GM23338 (cell line): Measurements from ENCODE around the gene ARHGEF3. TPM values are rescaled to one million over a fixed set of nuclear protein-coding genes. Genes with fewer than 3 reads are reported as not detected.

Source experiments
- ATAC-seq: fragments of 200-7000 bp; cut with Tn5 transposase; 3 replicates; pipeline ENCODE4 v1.9.1; 2020
- DNase-seq: peaks from one replicate; pipeline ENCODE4 v3.0.0-alpha.2; 2015; ENCODE audit warnings: low spot score
- H2AFZ ChIP-seq: fragments of 200-600 bp; sonication (generic); 2 replicates; pipeline ENCODE4 v1.8.0; 2016; ENCODE audit warnings: antibody characterized with exemption, mild to moderate bottlenecking, moderate library complexity
- H3F3A ChIP-seq: fragments of 200-600 bp; sonication (generic); replicated peaks from 2 replicates; pipeline ENCODE4 v1.8.0; 2017; ENCODE audit warnings: antibody characterized with exemption, mixed run types, low read depth
- H3K27ac ChIP-seq: fragments of 200-600 bp; sonication (generic); 2 replicates; pipeline ENCODE4 v1.6.1; 2016; ENCODE audit warnings: low read depth
- H3K27me3 ChIP-seq: fragments of 200-600 bp; sonication (generic); 2 replicates; pipeline ENCODE4 v1.8.0; 2016; ENCODE audit warnings: mild to moderate bottlenecking, mixed run types, moderate library complexity; ENCODE audit not compliant: insufficient read depth
- H3K36me3 ChIP-seq: fragments of 200-600 bp; sonication (generic); 2 replicates; pipeline ENCODE4 v1.8.0; 2016; ENCODE audit warnings: mild to moderate bottlenecking; ENCODE audit not compliant: insufficient read depth
- H3K4me1 ChIP-seq: fragments of 200-600 bp; sonication (generic); 2 replicates; pipeline ENCODE4 v1.8.0; 2016; ENCODE audit warnings: mild to moderate bottlenecking, moderate library complexity; ENCODE audit not compliant: insufficient read depth
- H3K4me2 ChIP-seq: fragments of 200-600 bp; sonication (generic); 2 replicates; pipeline ENCODE4 v1.7.1; 2017; ENCODE audit warnings: mixed run types
- H3K4me3 ChIP-seq: fragments of 200-600 bp; sonication (generic); 2 replicates; pipeline ENCODE4 v1.6.1; 2016; ENCODE audit warnings: mixed run types
- H3K79me2 ChIP-seq: fragments of 200-600 bp; sonication (generic); replicated peaks from 2 replicates; pipeline ENCODE4 v1.8.0; 2017; ENCODE audit warnings: mild to moderate bottlenecking; ENCODE audit not compliant: insufficient read depth
- H3K9me2 ChIP-seq: fragments of 200-600 bp; sonication (generic); 2 replicates; pipeline ENCODE4 v1.8.0; 2017; ENCODE audit not compliant: insufficient read depth
- H4K20me1 ChIP-seq: fragments of 200-600 bp; sonication (generic); replicated peaks from 2 replicates; pipeline ENCODE4 v1.8.0; 2017; ENCODE audit warnings: mild to moderate bottlenecking; ENCODE audit not compliant: insufficient read depth
- H3K27ac Mint-ChIP-seq: 2 replicates; pipeline ENCODE4 v1.8.0; 2020; ENCODE audit warnings: inconsistent platforms, mild to moderate bottlenecking, moderate library complexity, mixed read lengths
- H3K27me3 Mint-ChIP-seq: 3 replicates; pipeline ENCODE4 v1.8.0; 2022; ENCODE audit warnings: low read depth, mild to moderate bottlenecking, moderate library complexity, mixed read lengths, inconsistent platforms; ENCODE audit not compliant: insufficient read depth, poor library complexity
- H3K36me3 Mint-ChIP-seq: 3 replicates; pipeline ENCODE4 v1.8.0; 2021; ENCODE audit warnings: low read depth, mild to moderate bottlenecking, inconsistent platforms, moderate library complexity, mixed read lengths
- H3K4me1 Mint-ChIP-seq: 3 replicates; pipeline ENCODE4 v1.8.0; 2020; ENCODE audit warnings: mild to moderate bottlenecking, inconsistent platforms, mixed read lengths
- H3K4me3 Mint-ChIP-seq: 3 replicates; pipeline ENCODE4 v1.8.0; 2021; ENCODE audit warnings: moderate library complexity, mild to moderate bottlenecking, inconsistent platforms, mixed read lengths
- H3K9me3 Mint-ChIP-seq: 3 replicates; pipeline ENCODE4 v1.8.0; 2020; ENCODE audit warnings: moderate library complexity, mild to moderate bottlenecking, inconsistent platforms, mixed read lengths
- CREB1 ChIP-seq: fragments of 250-450 bp; sonication (Bioruptor Pico); IDR thresholded peaks from 2 replicates; pipeline ENCODE4 v1.5.0; 2020; ENCODE audit warnings: low read depth, mild to moderate bottlenecking, moderate library complexity
- EZH2 ChIP-seq: fragments of 200-600 bp; sonication (generic); IDR thresholded peaks from one replicate; pipeline ENCODE4 v1.8.0; 2017; ENCODE audit warnings: antibody characterized with exemption, mild to moderate bottlenecking, low read depth; ENCODE audit not compliant: unreplicated experiment
- EZH2phosphoT487 ChIP-seq: fragments of 200-600 bp; sonication (generic); IDR thresholded peaks from one replicate; pipeline ENCODE4 v1.8.1; 2018; ENCODE audit warnings: antibody characterized with exemption; ENCODE audit not compliant: unreplicated experiment
- JUNB ChIP-seq: IDR thresholded peaks from one replicate; pipeline ENCODE4 v1.6.1; 2016; ENCODE audit warnings: antibody characterized with exemption; ENCODE audit not compliant: unreplicated experiment
- POLR2AphosphoS5 ChIP-seq: IDR thresholded peaks from 2 replicates; pipeline ENCODE4 v1.6.1; 2016; ENCODE audit warnings: antibody characterized with exemption, low read depth
- STAT1 ChIP-seq: IDR thresholded peaks from one replicate; pipeline ENCODE4 v1.6.1; 2016; ENCODE audit warnings: antibody characterized with exemption; ENCODE audit not compliant: unreplicated experiment
- ZNF114 ChIP-seq: fragments of 250-450 bp; sonication (Bioruptor Pico); IDR thresholded peaks from 2 replicates; pipeline ENCODE4 v1.5.0; 2020; ENCODE audit warnings: mild to moderate bottlenecking, moderate library complexity
- ZNF331 ChIP-seq: fragments of 250-450 bp; sonication (Bioruptor Pico); IDR thresholded peaks from 2 replicates; pipeline ENCODE4 v1.5.0; 2020; ENCODE audit warnings: low read depth, mild to moderate bottlenecking, moderate library complexity
- polyA plus RNA-seq: library from polyadenylated mRNA; unstranded; fragments of >200 nt; fragmentation: Nextera tagmentation; extraction: Ambion mirVana; gene quantifications from 2 replicates; pipeline ENCODE4 v1.2.1, GENCODE V29; 2016
- total RNA-seq: library from RNA; depleted of rRNA; stranded (reverse); fragments of >200 nt; shearing (Covaris generic); gene quantifications from 2 replicates; pipeline ENCODE4 v1.2.3, GENCODE V29; 2014
- TF ChIP-seq, protein P1 (sequence below): fragments of 250-450 bp; sonication (Bioruptor Pico); IDR thresholded peaks from 2 replicates; pipeline ENCODE4 v1.5.0; 2020; ENCODE audit warnings: mild to moderate bottlenecking, moderate library complexity
- TF ChIP-seq, protein P2 (sequence below), 2 experiments: fragments of 200-600 bp in 1 of 2; sonication (generic) in 1 of 2; conservative IDR thresholded peaks; 2 replicates each; pipeline versions ENCODE4 v1.5.1 to v1.6.1; 2016 to 2017; ENCODE audit warnings: antibody characterized with exemption in 2 of 2, low read depth in 2 of 2, mild to moderate bottlenecking in 2 of 2, moderate library complexity in 1 of 2

ARHGEF3 gene
- total and polyA plus RNA-seq, 2 experiments from 2014 or later, result 5.0 to 5.1 TPM

DNA sequence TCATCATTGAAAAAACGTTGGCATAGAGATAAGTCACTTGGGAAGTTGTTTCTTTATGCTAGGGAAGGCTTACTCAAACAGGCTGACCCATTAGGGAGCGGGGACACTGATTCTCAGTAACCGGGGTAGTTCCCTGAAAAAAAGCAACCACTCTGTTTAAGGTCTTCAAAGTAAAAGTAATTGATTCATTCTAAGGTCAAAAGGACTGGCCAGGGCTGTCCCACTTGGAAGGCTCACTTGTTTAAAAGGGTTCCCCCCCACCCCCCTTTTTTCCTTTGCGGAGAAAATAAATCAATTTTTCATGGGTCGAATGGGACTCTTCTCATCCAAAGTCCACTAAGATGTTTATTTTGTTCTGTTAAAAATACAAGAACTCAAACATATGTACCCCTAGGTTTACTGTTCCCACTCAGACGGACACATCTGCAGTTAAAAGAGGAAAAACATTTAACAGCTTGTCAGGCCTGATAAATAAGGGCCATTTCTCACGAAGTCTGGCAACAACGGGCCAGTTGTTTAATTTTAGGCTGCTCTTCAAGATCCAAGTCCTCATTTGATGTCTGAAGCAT is 53.0 kb downstream of the ARHGEF3 start (continued):
- TF ChIP-seq, protein P1, sequence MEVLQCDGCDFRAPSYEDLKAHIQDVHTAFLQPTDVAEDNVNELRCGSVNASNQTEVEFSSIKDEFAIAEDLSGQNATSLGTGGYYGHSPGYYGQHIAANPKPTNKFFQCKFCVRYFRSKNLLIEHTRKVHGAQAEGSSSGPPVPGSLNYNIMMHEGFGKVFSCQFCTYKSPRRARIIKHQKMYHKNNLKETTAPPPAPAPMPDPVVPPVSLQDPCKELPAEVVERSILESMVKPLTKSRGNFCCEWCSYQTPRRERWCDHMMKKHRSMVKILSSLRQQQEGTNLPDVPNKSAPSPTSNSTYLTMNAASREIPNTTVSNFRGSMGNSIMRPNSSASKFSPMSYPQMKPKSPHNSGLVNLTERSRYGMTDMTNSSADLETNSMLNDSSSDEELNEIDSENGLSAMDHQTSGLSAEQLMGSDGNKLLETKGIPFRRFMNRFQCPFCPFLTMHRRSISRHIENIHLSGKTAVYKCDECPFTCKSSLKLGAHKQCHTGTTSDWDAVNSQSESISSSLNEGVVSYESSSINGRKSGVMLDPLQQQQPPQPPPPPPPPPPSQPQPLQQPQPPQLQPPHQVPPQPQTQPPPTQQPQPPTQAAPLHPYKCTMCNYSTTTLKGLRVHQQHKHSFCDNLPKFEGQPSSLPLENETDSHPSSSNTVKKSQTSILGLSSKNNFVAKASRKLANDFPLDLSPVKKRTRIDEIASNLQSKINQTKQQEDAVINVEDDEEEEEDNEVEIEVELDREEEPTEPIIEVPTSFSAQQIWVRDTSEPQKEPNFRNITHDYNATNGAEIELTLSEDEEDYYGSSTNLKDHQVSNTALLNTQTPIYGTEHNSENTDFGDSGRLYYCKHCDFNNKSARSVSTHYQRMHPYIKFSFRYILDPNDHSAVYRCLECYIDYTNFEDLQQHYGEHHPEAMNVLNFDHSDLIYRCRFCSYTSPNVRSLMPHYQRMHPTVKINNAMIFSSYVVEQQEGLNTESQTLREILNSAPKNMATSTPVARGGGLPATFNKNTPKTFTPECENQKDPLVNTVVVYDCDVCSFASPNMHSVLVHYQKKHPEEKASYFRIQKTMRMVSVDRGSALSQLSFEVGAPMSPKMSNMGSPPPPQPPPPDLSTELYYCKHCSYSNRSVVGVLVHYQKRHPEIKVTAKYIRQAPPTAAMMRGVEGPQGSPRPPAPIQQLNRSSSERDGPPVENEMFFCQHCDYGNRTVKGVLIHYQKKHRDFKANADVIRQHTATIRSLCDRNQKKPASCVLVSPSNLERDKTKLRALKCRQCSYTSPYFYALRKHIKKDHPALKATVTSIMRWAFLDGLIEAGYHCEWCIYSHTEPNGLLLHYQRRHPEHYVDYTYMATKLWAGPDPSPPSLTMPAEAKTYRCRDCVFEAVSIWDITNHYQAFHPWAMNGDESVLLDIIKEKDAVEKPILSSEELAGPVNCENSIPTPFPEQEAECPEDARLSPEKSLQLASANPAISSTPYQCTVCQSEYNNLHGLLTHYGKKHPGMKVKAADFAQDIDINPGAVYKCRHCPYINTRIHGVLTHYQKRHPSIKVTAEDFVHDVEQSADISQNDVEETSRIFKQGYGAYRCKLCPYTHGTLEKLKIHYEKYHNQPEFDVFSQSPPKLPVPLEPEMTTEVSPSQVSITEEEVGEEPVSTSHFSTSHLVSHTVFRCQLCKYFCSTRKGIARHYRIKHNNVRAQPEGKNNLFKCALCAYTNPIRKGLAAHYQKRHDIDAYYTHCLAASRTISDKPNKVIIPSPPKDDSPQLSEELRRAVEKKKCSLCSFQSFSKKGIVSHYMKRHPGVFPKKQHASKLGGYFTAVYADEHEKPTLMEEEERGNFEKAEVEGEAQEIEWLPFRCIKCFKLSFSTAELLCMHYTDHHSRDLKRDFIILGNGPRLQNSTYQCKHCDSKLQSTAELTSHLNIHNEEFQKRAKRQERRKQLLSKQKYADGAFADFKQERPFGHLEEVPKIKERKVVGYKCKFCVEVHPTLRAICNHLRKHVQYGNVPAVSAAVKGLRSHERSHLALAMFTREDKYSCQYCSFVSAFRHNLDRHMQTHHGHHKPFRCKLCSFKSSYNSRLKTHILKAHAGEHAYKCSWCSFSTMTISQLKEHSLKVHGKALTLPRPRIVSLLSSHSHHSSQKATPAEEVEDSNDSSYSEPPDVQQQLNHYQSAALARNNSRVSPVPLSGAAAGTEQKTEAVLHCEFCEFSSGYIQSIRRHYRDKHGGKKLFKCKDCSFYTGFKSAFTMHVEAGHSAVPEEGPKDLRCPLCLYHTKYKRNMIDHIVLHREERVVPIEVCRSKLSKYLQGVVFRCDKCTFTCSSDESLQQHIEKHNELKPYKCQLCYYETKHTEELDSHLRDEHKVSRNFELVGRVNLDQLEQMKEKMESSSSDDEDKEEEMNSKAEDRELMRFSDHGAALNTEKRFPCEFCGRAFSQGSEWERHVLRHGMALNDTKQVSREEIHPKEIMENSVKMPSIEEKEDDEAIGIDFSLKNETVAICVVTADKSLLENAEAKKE, result no peak
- TF ChIP-seq, protein P2, sequence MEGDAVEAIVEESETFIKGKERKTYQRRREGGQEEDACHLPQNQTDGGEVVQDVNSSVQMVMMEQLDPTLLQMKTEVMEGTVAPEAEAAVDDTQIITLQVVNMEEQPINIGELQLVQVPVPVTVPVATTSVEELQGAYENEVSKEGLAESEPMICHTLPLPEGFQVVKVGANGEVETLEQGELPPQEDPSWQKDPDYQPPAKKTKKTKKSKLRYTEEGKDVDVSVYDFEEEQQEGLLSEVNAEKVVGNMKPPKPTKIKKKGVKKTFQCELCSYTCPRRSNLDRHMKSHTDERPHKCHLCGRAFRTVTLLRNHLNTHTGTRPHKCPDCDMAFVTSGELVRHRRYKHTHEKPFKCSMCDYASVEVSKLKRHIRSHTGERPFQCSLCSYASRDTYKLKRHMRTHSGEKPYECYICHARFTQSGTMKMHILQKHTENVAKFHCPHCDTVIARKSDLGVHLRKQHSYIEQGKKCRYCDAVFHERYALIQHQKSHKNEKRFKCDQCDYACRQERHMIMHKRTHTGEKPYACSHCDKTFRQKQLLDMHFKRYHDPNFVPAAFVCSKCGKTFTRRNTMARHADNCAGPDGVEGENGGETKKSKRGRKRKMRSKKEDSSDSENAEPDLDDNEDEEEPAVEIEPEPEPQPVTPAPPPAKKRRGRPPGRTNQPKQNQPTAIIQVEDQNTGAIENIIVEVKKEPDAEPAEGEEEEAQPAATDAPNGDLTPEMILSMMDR (conservative IDR thresholded peaks at IDR 0.05; ENCODE audit: low read depth in 2 of 2), result no peak
- TF ChIP-seq ZNF114 (no peak), ZNF331 (CRISPR knock-in tag) (no peak)

DNA sequence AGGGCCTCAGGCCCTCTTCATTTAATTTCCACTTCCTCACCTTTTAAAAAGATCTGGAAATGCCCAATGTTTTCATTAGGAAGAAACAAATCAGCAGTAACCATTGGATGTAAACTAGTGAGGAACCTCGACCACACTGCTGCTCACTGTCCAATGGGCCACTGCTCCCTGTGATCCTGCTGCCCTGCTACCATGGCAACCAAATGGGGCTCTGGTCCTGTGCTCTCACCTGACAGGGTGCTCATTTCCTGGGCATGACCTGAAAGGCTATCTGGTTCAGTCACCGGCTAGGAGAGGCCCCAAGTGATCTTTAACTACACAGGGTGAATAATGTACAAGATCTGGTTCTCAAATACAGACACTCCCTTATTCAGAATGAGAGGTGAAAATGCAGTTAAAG is 54.6 kb downstream of the ARHGEF3 start:
- ATAC-seq (peak; percentile 54; the same call in 1 of the 3 replicates), DNase-seq (peak; percentile 43)
- H3K4me3 ChIP-seq, result no peak overlapping the region
- no peaks in the 10 kb centered on the region for H3K36me3 ChIP-seq
- Mint-ChIP-seq H3K4me3 (no peak overlapping the region), H3K27me3 (no peaks in the 10 kb centered on the region), H3K4me1 (no peaks in the 10 kb centered on the region), H3K27ac (no peak overlapping the region), H3K9me3 (no peaks in the 10 kb centered on the region), H3K36me3 (no peaks in the 10 kb centered on the region)
- no peak overlapping the region for H2AFZ ChIP-seq
- H4K20me1 ChIP-seq, result no peaks in the 10 kb centered on the region
- no peaks in the 10 kb centered on the region for H3K4me1 ChIP-seq
- no peak overlapping the region for H3K27ac ChIP-seq
- H3K4me2 ChIP-seq, result no peak overlapping the region
- H3K79me2 ChIP-seq, result no peaks in the 10 kb centered on the region
- no peaks in the 10 kb centered on the region for H3F3A ChIP-seq
- 0 out of 2 replicates have a peak, but pooled peaks cover under 1% of the 10 kb centered on the region for H3K9me2 ChIP-seq
- H3K27me3 ChIP-seq, result no peaks in the 10 kb centered on the region
- TF ChIP-seq, protein P2 (conservative IDR thresholded peaks at IDR 0.05; ENCODE audit: low read depth in 2 of 2), result no peak
- TF ChIP-seq CREB1 (no peak), JUNB (no peak), ZNF331 (CRISPR knock-in tag) (no peak), STAT1 (no peak), EZH2phosphoT487 (no peak), POLR2AphosphoS5 (no peak), EZH2 (no peak)
